Astrocyte (in vitro differentiated cells and primary cell): ENCODE measurements around the gene GPD1. TPM values are rescaled to one million over a fixed set of nuclear protein-coding genes. Genes with fewer than 3 reads are reported as not detected.

Source experiments
- total RNA-seq: library from RNA; stranded (reverse); gene quantifications from 2 replicates; pipeline ENCODE4 v1.2.1, GENCODE V29; 2021

Gene GPD1
- total RNA-seq, 1 donor from 2014 or later = 0.59 TPM

Other genes with a start within 250 kb of the GPD1 start
- 0.10 and 0.18 TPM in 2 replicates for gene FAIM2, start 200.1 kb upstream of the GPD1 start, total RNA-seq
- not detected in 2 replicates for gene AQP2, start 153.3 kb upstream of the GPD1 start, total RNA-seq
- not detected in 2 replicates for gene AQP5, start 142.1 kb upstream of the GPD1 start, total RNA-seq
- not detected in 2 replicates for gene AQP6, start 131.1 kb upstream of the GPD1 start, total RNA-seq
- gene RACGAP1, start 78.5 kb upstream of the GPD1 start, total RNA-seq = 15.9 and 18.8 TPM in 2 replicates
- 8.1 and 8.2 TPM in 2 replicates for gene ASIC1, start 46.4 kb upstream of the GPD1 start, total RNA-seq
- 59.9 and 64.4 TPM in 2 replicates for gene SMARCD1, start 18.7 kb upstream of the GPD1 start, total RNA-seq
- 49.7 and 59.9 TPM in 2 replicates for gene COX14, start 8.2 kb downstream of the GPD1 start, total RNA-seq
- gene CERS5, start 63.4 kb downstream of the GPD1 start, total RNA-seq = 115 and 118 TPM in 2 replicates
- gene LIMA1, start 179.5 kb downstream of the GPD1 start, total RNA-seq = 169 and 173 TPM in 2 replicates